Measurements from ENCODE around the gene ZNF234. TPM values are rescaled to one million over a fixed set of nuclear protein-coding genes. Genes with fewer than 3 reads are reported as not detected.

Gene ZNF234
- polyA plus RNA-seq, 1 of the 3 experiments (the other 2 are of a cell fraction) = 3.1 TPM

DNA sequence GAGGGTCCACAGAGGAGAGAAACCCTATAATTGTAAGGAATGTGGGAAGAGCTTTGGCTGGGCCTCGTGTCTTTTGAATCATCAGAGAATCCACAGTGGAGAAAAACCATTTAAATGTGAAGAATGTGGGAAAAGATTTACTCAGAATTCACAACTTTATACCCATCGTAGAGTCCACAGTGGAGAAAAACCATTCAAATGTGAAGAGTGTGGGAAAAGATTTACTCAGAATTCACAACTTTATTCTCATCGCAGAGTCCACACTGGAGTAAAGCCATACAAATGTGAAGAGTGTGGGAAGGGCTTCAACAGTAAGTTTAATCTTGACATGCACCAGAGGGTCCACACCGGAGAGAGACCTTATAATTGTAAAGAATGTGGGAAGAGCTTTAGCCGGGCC lies 9.4 kb upstream of the ZNF234 start:
- Histone ChIP-seq H3K36me3 (replicated peaks in 1 of 2; ENCODE audit: control insufficient read depth in 1 of 2, insufficient read depth in 2 of 2, low read length in 1 of 2) (peaks cover 37 to 40% of the 10 kb centered on the region in 2 experiments), H3K79me2 (ENCODE audit: insufficient read depth) (no peaks in the 10 kb centered on the region), H3K4me3 (ENCODE audit: low read depth in 2 of 2, low read length in 1 of 2) (no peak overlapping the region), H3K9me3 (no peaks in the 10 kb centered on the region), H3K4me1 (ENCODE audit: control insufficient read depth in 1 of 2, insufficient read depth in 2 of 2, low read depth in 1 of 2, low read length in 1 of 2) (no peaks in the 10 kb centered on the region), H3K27me3 (ENCODE audit: insufficient read depth) (no peaks in the 10 kb centered on the region), H3K4me2 (no peak overlapping the region), H4K20me1 (ENCODE audit: insufficient read depth) (no peaks in the 10 kb centered on the region), H2AFZ (ENCODE audit: low read depth) (no peak overlapping the region), H3K9ac (no peak overlapping the region), H3F3A (replicated peaks; ENCODE audit: insufficient read depth) (no peaks in the 10 kb centered on the region), H3K27ac (ENCODE audit: low read depth in 2 of 2, low read length in 1 of 2) (no peak overlapping the region), H3K9me2 (no peaks in the 10 kb centered on the region)
- TF ChIP-seq, protein P1, sequence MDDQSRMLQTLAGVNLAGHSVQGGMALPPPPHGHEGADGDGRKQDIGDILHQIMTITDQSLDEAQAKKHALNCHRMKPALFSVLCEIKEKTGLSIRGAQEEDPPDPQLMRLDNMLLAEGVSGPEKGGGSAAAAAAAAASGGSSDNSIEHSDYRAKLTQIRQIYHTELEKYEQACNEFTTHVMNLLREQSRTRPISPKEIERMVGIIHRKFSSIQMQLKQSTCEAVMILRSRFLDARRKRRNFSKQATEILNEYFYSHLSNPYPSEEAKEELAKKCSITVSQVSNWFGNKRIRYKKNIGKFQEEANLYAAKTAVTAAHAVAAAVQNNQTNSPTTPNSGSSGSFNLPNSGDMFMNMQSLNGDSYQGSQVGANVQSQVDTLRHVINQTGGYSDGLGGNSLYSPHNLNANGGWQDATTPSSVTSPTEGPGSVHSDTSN (IDR thresholded peaks at IDR 0.05) = no peak
- TF ChIP-seq POLR2AphosphoS5 (IDR thresholded peaks at IDR 0.05; ENCODE audit: low read depth, low read length) = no peak
- ChIA-PET POLR2A (no interaction called here), CTCF (no interaction called here)
- WGBS (ENCODE audit: low lambda C conversion rate) = 97% methylated on average over 5 of the region's 5 CpGs
- no peak for DNase-seq

DNA sequence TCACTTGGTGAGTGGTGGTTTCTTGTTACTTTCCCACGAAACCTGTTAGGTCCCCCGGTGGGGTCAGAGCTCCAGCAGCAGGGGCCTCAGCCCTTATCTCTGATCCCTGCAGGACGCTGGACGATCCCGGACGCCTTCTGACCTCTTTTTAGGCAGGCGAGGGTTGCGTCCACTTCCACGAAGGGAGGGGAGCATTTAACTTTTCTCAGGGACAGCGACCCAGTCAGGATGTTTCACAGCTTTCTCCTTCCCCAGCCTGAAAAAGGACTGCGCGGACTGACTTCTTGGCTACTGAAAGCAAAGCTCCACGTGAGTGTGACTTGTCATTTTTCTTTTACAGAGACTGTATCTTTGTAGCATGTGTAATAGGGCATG lies 692 bp downstream of the ZNF234 start:
- peak overlapping the region; percentile 62 for H3K9ac ChIP-seq
- H3K4me3 ChIP-seq (ENCODE audit: low read depth in 2 of 2, low read length in 1 of 2) = peak overlapping the region; percentile 81 to 90
- 18% methylated on average over 13 of the region's 13 CpGs for WGBS (ENCODE audit: low lambda C conversion rate)
- TF ChIP-seq, protein P2, sequence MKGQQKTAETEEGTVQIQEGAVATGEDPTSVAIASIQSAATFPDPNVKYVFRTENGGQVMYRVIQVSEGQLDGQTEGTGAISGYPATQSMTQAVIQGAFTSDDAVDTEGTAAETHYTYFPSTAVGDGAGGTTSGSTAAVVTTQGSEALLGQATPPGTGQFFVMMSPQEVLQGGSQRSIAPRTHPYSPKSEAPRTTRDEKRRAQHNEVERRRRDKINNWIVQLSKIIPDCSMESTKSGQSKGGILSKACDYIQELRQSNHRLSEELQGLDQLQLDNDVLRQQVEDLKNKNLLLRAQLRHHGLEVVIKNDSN (IDR thresholded peaks at IDR 0.05; ENCODE audit: borderline replicate concordance, low read depth) = no peak
- TF ChIP-seq MXI1 (IDR thresholded peaks at IDR 0.05; ENCODE audit: low read depth, low read length) (peak; percentile 92), SIN3A (IDR thresholded peaks at IDR 0.05; ENCODE audit: borderline replicate concordance, low read depth, low read length) (peak; percentile 80; the same call in 1 of the 2 replicates), TEAD4 (IDR thresholded peaks at IDR 0.05; ENCODE audit: borderline replicate concordance, insufficient read depth) (no peak)
- DNase-seq = no peak
- H2AFZ ChIP-seq (ENCODE audit: low read depth) = peak overlapping the region; percentile 94
- H3K36me3 ChIP-seq (replicated peaks in 1 of 2; ENCODE audit: control insufficient read depth in 1 of 2, insufficient read depth in 2 of 2, low read length in 1 of 2) = peaks cover 15 to 20% of the 10 kb centered on the region in 2 experiments
- CTCF ChIA-PET = interaction anchor here (1.1 kb wide), 1 partner anchor 26 kb away, joined by 3 read pairs; no protein-coding TSS in a partner anchor
- POLR2A ChIA-PET = interaction anchor here (1.0 kb wide), 1 partner anchor 65 kb away, joined by 4 read pairs; no protein-coding TSS in a partner anchor
- no peaks in the 10 kb centered on the region for H3K27me3 ChIP-seq (ENCODE audit: insufficient read depth)
- H3K9me3 ChIP-seq = no peaks in the 10 kb centered on the region
- H3K4me2 ChIP-seq = peak overlapping the region; percentile 90
- no peaks in the 10 kb centered on the region for H3F3A ChIP-seq (replicated peaks; ENCODE audit: insufficient read depth)
- peaks cover 0 to 2% of the 10 kb centered on the region in 2 experiments; a peak in 1 of 4 replicates for H3K4me1 ChIP-seq (ENCODE audit: control insufficient read depth in 1 of 2, insufficient read depth in 2 of 2, low read depth in 1 of 2, low read length in 1 of 2)
- H3K79me2 ChIP-seq (ENCODE audit: insufficient read depth) = peaks cover 16% of the 10 kb centered on the region
- peak overlapping the region in 1 of 2 experiments; percentile 83; a peak in 1 of 4 replicates for H3K27ac ChIP-seq (ENCODE audit: low read depth in 2 of 2, low read length in 1 of 2)
- H3K9me2 ChIP-seq = no peaks in the 10 kb centered on the region
- H4K20me1 ChIP-seq (ENCODE audit: insufficient read depth) = no peaks in the 10 kb centered on the region

DNA sequence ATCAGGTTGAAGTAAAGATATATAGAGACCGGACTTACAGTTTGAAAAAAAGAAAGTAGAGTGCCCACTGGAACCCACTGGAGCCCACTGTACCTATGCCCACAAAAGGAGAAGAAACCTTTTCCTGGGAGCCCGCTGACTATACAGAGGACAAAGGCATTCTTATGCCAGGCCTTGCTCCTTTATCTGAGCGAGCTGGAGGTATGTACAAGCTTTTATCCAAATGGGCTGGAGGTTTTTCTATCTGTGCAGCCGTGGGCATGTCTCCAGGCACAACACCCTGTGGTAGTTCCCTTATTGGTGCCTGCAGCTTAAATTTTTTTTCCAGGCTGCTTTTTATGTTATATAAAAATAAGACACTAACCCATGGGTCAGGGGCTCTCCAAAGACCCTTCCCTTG lies 8.4 kb downstream of the ZNF234 start:
- Histone ChIP-seq H3K9ac (no peak overlapping the region), H3K27ac (ENCODE audit: low read depth in 2 of 2, low read length in 1 of 2) (no peak overlapping the region), H3K36me3 (replicated peaks in 1 of 2; ENCODE audit: control insufficient read depth in 1 of 2, insufficient read depth in 2 of 2, low read length in 1 of 2) (peaks cover 62 to 71% of the 10 kb centered on the region in 2 experiments), H4K20me1 (ENCODE audit: insufficient read depth) (no peaks in the 10 kb centered on the region), H3K9me3 (0 out of 2 replicates have a peak, but pooled peaks cover 2% of the 10 kb centered on the region), H3K9me2 (no peaks in the 10 kb centered on the region), H3K4me2 (no peak overlapping the region), H3K4me1 (ENCODE audit: control insufficient read depth in 1 of 2, insufficient read depth in 2 of 2, low read depth in 1 of 2, low read length in 1 of 2) (no peaks in the 10 kb centered on the region), H3K79me2 (ENCODE audit: insufficient read depth) (no peaks in the 10 kb centered on the region), H2AFZ (ENCODE audit: low read depth) (no peak overlapping the region), H3K4me3 (ENCODE audit: low read depth in 2 of 2, low read length in 1 of 2) (no peak overlapping the region), H3K27me3 (ENCODE audit: insufficient read depth) (no peaks in the 10 kb centered on the region), H3F3A (replicated peaks; ENCODE audit: insufficient read depth) (no peaks in the 10 kb centered on the region)
- CTCF ChIA-PET = no interaction called here
- DNase-seq = no peak
- POLR2A ChIA-PET = no interaction called here
- 94% methylated on average over 4 of the region's 4 CpGs for WGBS (ENCODE audit: low lambda C conversion rate)
- TF ChIP-seq, protein P3, sequence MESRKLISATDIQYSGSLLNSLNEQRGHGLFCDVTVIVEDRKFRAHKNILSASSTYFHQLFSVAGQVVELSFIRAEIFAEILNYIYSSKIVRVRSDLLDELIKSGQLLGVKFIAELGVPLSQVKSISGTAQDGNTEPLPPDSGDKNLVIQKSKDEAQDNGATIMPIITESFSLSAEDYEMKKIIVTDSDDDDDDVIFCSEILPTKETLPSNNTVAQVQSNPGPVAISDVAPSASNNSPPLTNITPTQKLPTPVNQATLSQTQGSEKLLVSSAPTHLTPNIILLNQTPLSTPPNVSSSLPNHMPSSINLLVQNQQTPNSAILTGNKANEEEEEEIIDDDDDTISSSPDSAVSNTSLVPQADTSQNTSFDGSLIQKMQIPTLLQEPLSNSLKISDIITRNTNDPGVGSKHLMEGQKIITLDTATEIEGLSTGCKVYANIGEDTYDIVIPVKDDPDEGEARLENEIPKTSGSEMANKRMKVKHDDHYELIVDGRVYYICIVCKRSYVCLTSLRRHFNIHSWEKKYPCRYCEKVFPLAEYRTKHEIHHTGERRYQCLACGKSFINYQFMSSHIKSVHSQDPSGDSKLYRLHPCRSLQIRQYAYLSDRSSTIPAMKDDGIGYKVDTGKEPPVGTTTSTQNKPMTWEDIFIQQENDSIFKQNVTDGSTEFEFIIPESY (IDR thresholded peaks at IDR 0.05; ENCODE audit: borderline replicate concordance, low read depth) = no peak
- TF ChIP-seq FOXJ3 (CRISPR knock-in tag; IDR thresholded peaks at IDR 0.05) (no peak), NRF1 (IDR thresholded peaks at IDR 0.05; ENCODE audit: low read depth, low read length) (no peak), TEAD4 (IDR thresholded peaks at IDR 0.05; ENCODE audit: borderline replicate concordance, insufficient read depth) (no peak), RCOR1 (IDR thresholded peaks at IDR 0.05; ENCODE audit: low read length) (no peak), JUND (IDR thresholded peaks at IDR 0.05) (no peak), SIN3A (IDR thresholded peaks at IDR 0.05; ENCODE audit: borderline replicate concordance, low read depth, low read length) (no peak), NFIC (IDR thresholded peaks at IDR 0.05; ENCODE audit: borderline replicate concordance) (no peak), POLR2AphosphoS5 (IDR thresholded peaks at IDR 0.05; ENCODE audit: low read depth, low read length) (no peak)
- TF ChIP-seq, protein P4, sequence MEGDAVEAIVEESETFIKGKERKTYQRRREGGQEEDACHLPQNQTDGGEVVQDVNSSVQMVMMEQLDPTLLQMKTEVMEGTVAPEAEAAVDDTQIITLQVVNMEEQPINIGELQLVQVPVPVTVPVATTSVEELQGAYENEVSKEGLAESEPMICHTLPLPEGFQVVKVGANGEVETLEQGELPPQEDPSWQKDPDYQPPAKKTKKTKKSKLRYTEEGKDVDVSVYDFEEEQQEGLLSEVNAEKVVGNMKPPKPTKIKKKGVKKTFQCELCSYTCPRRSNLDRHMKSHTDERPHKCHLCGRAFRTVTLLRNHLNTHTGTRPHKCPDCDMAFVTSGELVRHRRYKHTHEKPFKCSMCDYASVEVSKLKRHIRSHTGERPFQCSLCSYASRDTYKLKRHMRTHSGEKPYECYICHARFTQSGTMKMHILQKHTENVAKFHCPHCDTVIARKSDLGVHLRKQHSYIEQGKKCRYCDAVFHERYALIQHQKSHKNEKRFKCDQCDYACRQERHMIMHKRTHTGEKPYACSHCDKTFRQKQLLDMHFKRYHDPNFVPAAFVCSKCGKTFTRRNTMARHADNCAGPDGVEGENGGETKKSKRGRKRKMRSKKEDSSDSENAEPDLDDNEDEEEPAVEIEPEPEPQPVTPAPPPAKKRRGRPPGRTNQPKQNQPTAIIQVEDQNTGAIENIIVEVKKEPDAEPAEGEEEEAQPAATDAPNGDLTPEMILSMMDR (IDR thresholded peaks at IDR 0.05) = no peak
